Measurements from ENCODE around the gene HCN2.

DNA sequence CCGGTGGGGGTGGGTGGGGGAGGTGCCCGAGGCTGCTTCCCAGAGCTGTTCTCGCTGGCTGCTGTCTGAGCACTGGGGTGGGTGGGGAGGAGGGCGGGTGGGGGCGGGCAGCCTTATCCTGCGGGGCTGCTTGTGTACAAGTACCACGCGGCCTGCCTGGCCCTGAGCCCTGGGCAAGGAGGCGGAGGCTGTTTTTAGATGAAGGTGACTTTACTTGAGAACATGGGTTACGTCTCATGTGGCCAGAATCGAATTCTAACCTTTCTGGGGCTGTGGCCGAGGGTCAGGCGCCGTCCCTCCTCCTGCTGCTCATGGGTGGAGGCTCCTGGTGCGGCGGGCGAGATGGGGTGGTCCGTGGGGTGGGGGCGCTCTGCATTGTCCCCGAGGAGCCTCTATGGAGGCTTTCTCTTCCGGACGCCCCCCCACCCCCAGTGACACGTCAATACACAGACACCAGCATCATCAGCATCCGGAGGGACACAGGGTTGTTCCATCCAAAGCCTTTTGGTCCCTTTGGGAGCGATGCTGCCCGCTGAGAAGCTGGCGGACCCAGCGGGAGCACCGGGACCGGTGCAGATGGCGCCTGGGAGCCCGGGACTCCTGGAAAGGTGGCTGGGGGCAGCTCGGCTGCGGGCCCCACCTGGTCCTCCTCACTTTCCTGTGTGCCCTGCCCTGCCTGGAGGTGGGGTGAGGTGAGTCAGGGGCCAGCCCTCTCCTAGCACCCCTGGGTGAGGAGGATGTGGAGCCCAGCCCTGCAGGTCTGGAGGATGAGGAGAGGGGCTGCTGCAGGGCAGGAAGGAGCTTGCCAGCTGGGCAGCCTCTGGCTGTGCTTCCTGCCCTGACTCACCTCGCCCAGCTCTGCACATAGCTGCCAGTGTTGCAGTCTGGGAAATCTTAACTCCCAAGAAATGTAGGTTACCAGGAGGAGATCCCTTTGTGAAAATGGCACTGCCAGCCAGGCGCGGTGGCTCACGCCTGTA lies 13.9 kb upstream of the HCN2 start:
- TF ChIP-seq, protein P1, sequence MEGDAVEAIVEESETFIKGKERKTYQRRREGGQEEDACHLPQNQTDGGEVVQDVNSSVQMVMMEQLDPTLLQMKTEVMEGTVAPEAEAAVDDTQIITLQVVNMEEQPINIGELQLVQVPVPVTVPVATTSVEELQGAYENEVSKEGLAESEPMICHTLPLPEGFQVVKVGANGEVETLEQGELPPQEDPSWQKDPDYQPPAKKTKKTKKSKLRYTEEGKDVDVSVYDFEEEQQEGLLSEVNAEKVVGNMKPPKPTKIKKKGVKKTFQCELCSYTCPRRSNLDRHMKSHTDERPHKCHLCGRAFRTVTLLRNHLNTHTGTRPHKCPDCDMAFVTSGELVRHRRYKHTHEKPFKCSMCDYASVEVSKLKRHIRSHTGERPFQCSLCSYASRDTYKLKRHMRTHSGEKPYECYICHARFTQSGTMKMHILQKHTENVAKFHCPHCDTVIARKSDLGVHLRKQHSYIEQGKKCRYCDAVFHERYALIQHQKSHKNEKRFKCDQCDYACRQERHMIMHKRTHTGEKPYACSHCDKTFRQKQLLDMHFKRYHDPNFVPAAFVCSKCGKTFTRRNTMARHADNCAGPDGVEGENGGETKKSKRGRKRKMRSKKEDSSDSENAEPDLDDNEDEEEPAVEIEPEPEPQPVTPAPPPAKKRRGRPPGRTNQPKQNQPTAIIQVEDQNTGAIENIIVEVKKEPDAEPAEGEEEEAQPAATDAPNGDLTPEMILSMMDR (IDR thresholded peaks at IDR 0.05 in 8 of 11, conservative IDR thresholded peaks at IDR 0.05 in 3 of 11): no peak
- TF ChIP-seq POLR2A (IDR thresholded peaks at IDR 0.05) (no peak), POLR2AphosphoS5 (IDR thresholded peaks at IDR 0.05) (peak in 1 of 3 donors; percentile 34)
